ENCODE measurements around the gene RPRD1B. TPM values are rescaled to one million over a fixed set of nuclear protein-coding genes. Genes with fewer than 3 reads are reported as not detected.

RPRD1B gene
- total RNA-seq, 1 experiment from 2014 or later = 43.6 TPM

GRCh38 chr20:38120625-38120988 is 87.1 kb downstream of the RPRD1B start:
- Histone ChIP-seq H3K36me3 (ENCODE audit: low read depth, low read length) (0 out of 2 replicates have a peak, but pooled peaks cover 5% of the 10 kb centered on the region), H3K79me2 (ENCODE audit: low read length) (no peaks in the 10 kb centered on the region), H3K4me1 (ENCODE audit: insufficient read depth, low read length) (peaks cover 43% of the 10 kb centered on the region), H3K9me2 (replicated peaks; ENCODE audit: low read length) (no peaks in the 10 kb centered on the region), H3K27ac (ENCODE audit: low read length) (no peak overlapping the region), H4K20me1 (ENCODE audit: low read length) (no peaks in the 10 kb centered on the region), H3K4me2 (ENCODE audit: low read length) (no peak overlapping the region), H3K9me3 (ENCODE audit: low read length) (no peaks in the 10 kb centered on the region), H3F3A (ENCODE audit: low read length, unreplicated experiment) (peaks cover 10% of the 10 kb centered on the region), H2AFZ (ENCODE audit: low read length) (no peak overlapping the region), H3K4me3 (ENCODE audit: low read length) (no peak overlapping the region), H3K9ac (ENCODE audit: low read length) (no peak overlapping the region), H3K27me3 (ENCODE audit: low read length) (no peaks in the 10 kb centered on the region)
- intact Hi-C loops (cut with micrococcal nuclease) = no loop called here
- no peak for ATAC-seq
- BruUV-seq (replicated peaks) = no TSS peak
- ChIA-PET POLR2A (ENCODE audit: unreplicated experiment) (no interaction called here), CTCF (no interaction called here)
- no peak for TF ChIP-seq EZH2phosphoT487 (IDR thresholded peaks at IDR 0.05; ENCODE audit: borderline replicate concordance, low read length)
- TF ChIP-seq CTCF (conservative IDR thresholded peaks at IDR 0.05; ENCODE audit: low read depth, low read length) = no peak
- TF ChIP-seq EZH2 (IDR thresholded peaks at IDR 0.05; ENCODE audit: low read length, unreplicated experiment) = no peak
- DNase-seq = no peak

GRCh38 chr20:38121741-38122140 is 88.2 kb downstream of the RPRD1B start:
- H3K4me1 ChIP-seq (ENCODE audit: insufficient read depth, low read length) = peaks cover 51% of the 10 kb centered on the region
- H3K79me2 ChIP-seq (ENCODE audit: low read length) = no peaks in the 10 kb centered on the region
- no peak for TF ChIP-seq EZH2 (IDR thresholded peaks at IDR 0.05; ENCODE audit: low read length, unreplicated experiment)
- no peak for TF ChIP-seq EZH2phosphoT487 (IDR thresholded peaks at IDR 0.05; ENCODE audit: borderline replicate concordance, low read length)
- TF ChIP-seq CTCF (conservative IDR thresholded peaks at IDR 0.05; ENCODE audit: low read depth, low read length) = no peak
- no TSS peak for BruUV-seq (replicated peaks)
- DNase-seq (no peak), ATAC-seq (no peak)
- no peak overlapping the region for H3K9ac ChIP-seq (ENCODE audit: low read length)
- H3K27me3 ChIP-seq (ENCODE audit: low read length) = no peaks in the 10 kb centered on the region
- no peak overlapping the region for H3K27ac ChIP-seq (ENCODE audit: low read length)
- H4K20me1 ChIP-seq (ENCODE audit: low read length) = no peaks in the 10 kb centered on the region
- 0 out of 2 replicates have a peak, but pooled peaks cover under 1% of the 10 kb centered on the region for H3K36me3 ChIP-seq (ENCODE audit: low read depth, low read length)
- H3K4me2 ChIP-seq (ENCODE audit: low read length) = no peak overlapping the region
- intact Hi-C loops (cut with micrococcal nuclease) = no loop called here
- H2AFZ ChIP-seq (ENCODE audit: low read length) = no peak overlapping the region
- peaks cover 10% of the 10 kb centered on the region for H3F3A ChIP-seq (ENCODE audit: low read length, unreplicated experiment)
- no peaks in the 10 kb centered on the region for H3K9me2 ChIP-seq (replicated peaks; ENCODE audit: low read length)
- no peak overlapping the region for H3K4me3 ChIP-seq (ENCODE audit: low read length)
- H3K9me3 ChIP-seq (ENCODE audit: low read length) = no peaks in the 10 kb centered on the region
- ChIA-PET POLR2A (ENCODE audit: unreplicated experiment) (no interaction called here), CTCF (no interaction called here)

GRCh38 chr20:38123021-38123587 is 89.6 kb downstream of the RPRD1B start:
- ATAC-seq = no peak
- H3K27me3 ChIP-seq (ENCODE audit: low read length) = no peaks in the 10 kb centered on the region
- no peaks in the 10 kb centered on the region for H3K9me2 ChIP-seq (replicated peaks; ENCODE audit: low read length)
- H3F3A ChIP-seq (ENCODE audit: low read length, unreplicated experiment) = peaks cover 13% of the 10 kb centered on the region
- no peak overlapping the region for H3K9ac ChIP-seq (ENCODE audit: low read length)
- POLR2A ChIA-PET (ENCODE audit: unreplicated experiment) = interaction anchor here (0.5 kb wide), 1 partner anchor 13 kb away, joined by 3 read pairs; no protein-coding TSS in a partner anchor
- DNase-seq = no peak
- H3K36me3 ChIP-seq (ENCODE audit: low read depth, low read length) = no peaks in the 10 kb centered on the region
- CTCF ChIA-PET = no interaction called here
- BruUV-seq (replicated peaks) = no TSS peak
- peaks cover 49% of the 10 kb centered on the region for H3K4me1 ChIP-seq (ENCODE audit: insufficient read depth, low read length)
- H3K27ac ChIP-seq (ENCODE audit: low read length) = no peak overlapping the region
- no peaks in the 10 kb centered on the region for H3K9me3 ChIP-seq (ENCODE audit: low read length)
- peak overlapping the region; percentile 64 for H2AFZ ChIP-seq (ENCODE audit: low read length)
- no peaks in the 10 kb centered on the region for H3K79me2 ChIP-seq (ENCODE audit: low read length)
- TF ChIP-seq EZH2 (IDR thresholded peaks at IDR 0.05; ENCODE audit: low read length, unreplicated experiment) = no peak
- no peak for TF ChIP-seq CTCF (conservative IDR thresholded peaks at IDR 0.05; ENCODE audit: low read depth, low read length)
- no peak for TF ChIP-seq EZH2phosphoT487 (IDR thresholded peaks at IDR 0.05; ENCODE audit: borderline replicate concordance, low read length)
- H3K4me2 ChIP-seq (ENCODE audit: low read length) = no peak overlapping the region
- H3K4me3 ChIP-seq (ENCODE audit: low read length) = no peak overlapping the region
- no peaks in the 10 kb centered on the region for H4K20me1 ChIP-seq (ENCODE audit: low read length)
- intact Hi-C loops (cut with micrococcal nuclease) = no loop called here
